PC-3 (cell line): ENCODE results near the gene TYW3. TPM values are rescaled to one million over a fixed set of nuclear protein-coding genes. Genes with fewer than 3 reads are reported as not detected.

Experiments
- ATAC-seq: fragments of 200-7000 bp; cut with Tn5 transposase; 2 replicates; pipeline ENCODE4 v1.9.1; 2020; ENCODE audit warnings: mild to moderate bottlenecking, moderate library complexity
- BruUV-seq: library from RNA; stranded (reverse); fragments of 400-500 nt; replicated peaks from 2 replicates; lab custom pipeline; 2021; lab: Mats Ljungman, UMichigan
- CTCF ChIA-PET: fragments of 300-600 bp; sonication (Branson Sonifier 250); formaldehyde crosslinking; loops from one replicate; lab custom pipeline; 2022; ENCODE audit warnings: antibody characterized with exemption; lab: Charles Lee
- POLR2A ChIA-PET: fragments of 300-600 bp; sonication (Branson Sonifier 250); formaldehyde crosslinking; loops from one replicate; lab custom pipeline; 2022; ENCODE audit warnings: antibody characterized with exemption; ENCODE audit not compliant: unreplicated experiment; lab: Charles Lee
- DNase-seq: peaks from one replicate; pipeline ENCODE4 v3.0.0-alpha.2; 2015
- H2AFZ ChIP-seq: fragments of 300-600 bp; sonication (generic); 2 replicates; pipeline ENCODE4 v1.6.0; 2016; ENCODE audit warnings: antibody characterized with exemption, low read length
- H3F3A ChIP-seq: fragments of 300-600 bp; sonication (generic); one replicate; pipeline ENCODE4 v1.6.0; 2017; ENCODE audit warnings: antibody characterized with exemption, low read length, control low read depth, mild to moderate bottlenecking; ENCODE audit not compliant: unreplicated experiment
- H3K27ac ChIP-seq: fragments of 300-600 bp; sonication (generic); 2 replicates; pipeline ENCODE4 v1.5.1; 2016; ENCODE audit warnings: mild to moderate bottlenecking, low read length
- H3K27me3 ChIP-seq: fragments of 300-600 bp; sonication (generic); 2 replicates; pipeline ENCODE4 v1.6.1; 2016; ENCODE audit warnings: low read length, mixed read lengths
- H3K36me3 ChIP-seq: fragments of 300-600 bp; sonication (generic); 2 replicates; pipeline ENCODE4 v1.6.1; 2016; ENCODE audit warnings: low read depth, mixed run types, low read length, mixed read lengths
- H3K4me1 ChIP-seq: fragments of 300-600 bp; sonication (generic); 2 replicates; pipeline ENCODE4 v1.5.1; 2016; ENCODE audit warnings: low read length; ENCODE audit not compliant: insufficient read depth
- H3K4me2 ChIP-seq: fragments of 300-600 bp; sonication (generic); 2 replicates; pipeline ENCODE4 v1.6.0; 2016; ENCODE audit warnings: low read length
- H3K4me3 ChIP-seq: fragments of 300-600 bp; sonication (generic); 2 replicates; pipeline ENCODE4 v1.5.1; 2016; ENCODE audit warnings: mild to moderate bottlenecking, low read length, mixed read lengths
- H3K79me2 ChIP-seq: fragments of 300-600 bp; sonication (generic); 2 replicates; pipeline ENCODE4 v1.6.1; 2017; ENCODE audit warnings: low read length, mixed read lengths
- H3K9ac ChIP-seq: fragments of 300-600 bp; sonication (generic); 2 replicates; pipeline ENCODE4 v1.6.0; 2016; ENCODE audit warnings: mild to moderate bottlenecking, low read length
- H3K9me2 ChIP-seq: fragments of 300-600 bp; sonication (generic); replicated peaks from 2 replicates; pipeline ENCODE4 v1.6.1; 2016; ENCODE audit warnings: mixed run types, low read length, mixed read lengths
- H3K9me3 ChIP-seq: fragments of 300-600 bp; sonication (generic); 2 replicates; pipeline ENCODE4 v1.6.1; 2016; ENCODE audit warnings: low read length, mixed read lengths
- H4K20me1 ChIP-seq: fragments of 300-600 bp; sonication (generic); 2 replicates; pipeline ENCODE4 v1.6.1; 2016; ENCODE audit warnings: low read length, mixed read lengths
- CTCF ChIP-seq: fragments of 300-600 bp; sonication (generic); conservative IDR thresholded peaks from 2 replicates; pipeline ENCODE4 v1.5.1; 2017; ENCODE audit warnings: antibody characterized with exemption, low read depth, mild to moderate bottlenecking, low read length
- EZH2 ChIP-seq: fragments of 300-600 bp; sonication (generic); IDR thresholded peaks from one replicate; pipeline ENCODE4 v1.6.1; 2017; ENCODE audit warnings: antibody characterized with exemption, mild to moderate bottlenecking, low read length; ENCODE audit not compliant: unreplicated experiment
- EZH2phosphoT487 ChIP-seq: fragments of 300-600 bp; sonication (generic); IDR thresholded peaks from 2 replicates; pipeline ENCODE4 v1.6.1; 2018; ENCODE audit warnings: mild to moderate bottlenecking, antibody characterized with exemption, low read length, borderline replicate concordance
- intact Hi-C: fragments of 100-400 bp; cut with micrococcal nuclease; formaldehyde crosslinking; loops from 2 replicates; pipeline ENCODE4 v1.9.0; 2023
- total RNA-seq: library from RNA; depleted of rRNA; stranded (reverse); fragments of >200 nt; gene quantifications from 2 replicates; pipeline ENCODE4 v1.2.3, GENCODE V29; 2014

The TYW3 gene
- total RNA-seq, 1 experiment from 2014 or later, result 21.2 TPM

GRCh38 chr1:74690364-74690696 is 42.6 kb upstream of the TYW3 start:
- H4K20me1 ChIP-seq, result no peaks in the 10 kb centered on the region
- H2AFZ ChIP-seq, result peak overlapping the region; percentile 69
- H3K27me3 ChIP-seq, result no peaks in the 10 kb centered on the region
- ChIA-PET CTCF (interaction anchor here (0.7 kb wide), 1 partner anchor 173 kb away, joined by 4 read pairs; no protein-coding TSS in a partner anchor), POLR2A (no interaction called here)
- no peaks in the 10 kb centered on the region for H3K36me3 ChIP-seq
- DNase-seq (peak; percentile 6), ATAC-seq (no peak)
- H3F3A ChIP-seq, result no peaks in the 10 kb centered on the region
- H3K27ac ChIP-seq, result 0 out of 2 replicates have a peak overlapping the region, but pooled peaks have one; percentile 12
- TF ChIP-seq CTCF, result no peak
- no peak for TF ChIP-seq EZH2
- no peak for TF ChIP-seq EZH2phosphoT487
- H3K9me2 ChIP-seq, result no peaks in the 10 kb centered on the region
- no peaks in the 10 kb centered on the region for H3K9me3 ChIP-seq
- BruUV-seq, result no TSS peak
- H3K9ac ChIP-seq, result no peak overlapping the region
- no peak overlapping the region for H3K4me3 ChIP-seq
- H3K79me2 ChIP-seq, result no peaks in the 10 kb centered on the region
- H3K4me1 ChIP-seq, result peaks cover 37% of the 10 kb centered on the region
- H3K4me2 ChIP-seq, result peak overlapping the region; percentile 61
- intact Hi-C loops, result loop anchor here (5.0 kb wide), 3 partner anchors 218 to 848 kb away; partner anchors contain the start of genes FPGT and LRRIQ3

- POLR2A ChIA-PET, result no interaction called here
- CTCF ChIA-PET, result no interaction called here
Observed at GRCh38 chr1:74690909-74691308, 42.0 kb upstream of the TYW3 start.

More at GRCh38 chr1:74690909-74691308, 42.0 kb upstream of the TYW3 start:
- no peaks in the 10 kb centered on the region for H3K36me3 ChIP-seq
- H3K9ac ChIP-seq, result no peak overlapping the region
- H3F3A ChIP-seq, result no peaks in the 10 kb centered on the region
- H3K9me2 ChIP-seq, result no peaks in the 10 kb centered on the region
- H3K9me3 ChIP-seq, result no peaks in the 10 kb centered on the region
- BruUV-seq, result no TSS peak
- no peak overlapping the region for H3K4me3 ChIP-seq
- no peaks in the 10 kb centered on the region for H3K27me3 ChIP-seq
- H2AFZ ChIP-seq, result no peak overlapping the region
- TF ChIP-seq EZH2phosphoT487 (no peak), CTCF (no peak), EZH2 (no peak)
- DNase-seq (no peak), ATAC-seq (no peak)
- no peaks in the 10 kb centered on the region for H3K79me2 ChIP-seq
- peaks cover 37% of the 10 kb centered on the region for H3K4me1 ChIP-seq
- intact Hi-C loops, result loop anchor here (5.0 kb wide), 3 partner anchors 219 to 849 kb away; partner anchors contain the start of genes FPGT and LRRIQ3
- H3K4me2 ChIP-seq, result no peak overlapping the region
- no peaks in the 10 kb centered on the region for H4K20me1 ChIP-seq
- H3K27ac ChIP-seq, result no peak overlapping the region
